ENCODE results near the gene SLC16A11. TPM values are rescaled to one million over a fixed set of nuclear protein-coding genes. Genes with fewer than 3 reads are reported as not detected.
"Not testable (repeated sequence)": the region's sequence is repeated elsewhere in the genome, so short reads cannot be mapped to it uniquely, and the experiment has no call there.

The SLC16A11 gene
- total RNA-seq, 1 donor from 2014 or later, result 1.2 TPM

DNA sequence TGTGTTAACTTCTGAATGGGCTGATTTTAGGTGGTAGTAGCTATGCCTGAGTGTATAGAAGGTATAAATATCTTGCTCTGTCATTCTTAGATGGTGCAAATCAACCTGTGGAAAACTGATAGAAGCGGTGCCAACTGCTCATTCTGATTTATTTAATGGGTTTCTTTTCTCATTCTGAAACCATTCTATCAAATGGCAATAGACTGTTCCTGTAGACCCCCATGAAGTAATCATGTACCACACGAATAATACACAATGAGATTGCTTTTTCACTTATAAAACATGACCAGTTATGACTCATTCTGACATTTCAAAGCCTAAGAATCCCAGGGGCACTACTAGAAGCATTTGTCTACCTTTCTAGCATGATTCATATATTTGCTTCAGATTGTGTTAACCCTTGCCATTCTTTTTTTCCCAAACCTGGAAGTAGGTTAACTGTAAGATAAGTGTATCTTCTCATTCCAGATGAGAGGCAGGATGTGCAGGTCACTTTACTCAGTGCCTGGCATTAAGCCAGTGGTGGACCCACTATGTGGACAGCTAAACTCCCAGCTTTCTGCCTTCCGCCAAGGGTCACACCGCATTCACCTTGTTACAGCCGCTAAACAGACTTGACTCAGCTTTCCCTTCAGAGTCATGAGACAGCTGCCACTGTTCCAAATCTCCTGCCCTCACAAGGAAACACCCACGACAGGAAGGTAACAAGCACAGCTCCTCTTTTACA lies 16.4 kb upstream of the SLC16A11 start:
- DNase-seq (ENCODE audit: low read depth in 2 of 2), result peak; percentile 86 to 99

DNA sequence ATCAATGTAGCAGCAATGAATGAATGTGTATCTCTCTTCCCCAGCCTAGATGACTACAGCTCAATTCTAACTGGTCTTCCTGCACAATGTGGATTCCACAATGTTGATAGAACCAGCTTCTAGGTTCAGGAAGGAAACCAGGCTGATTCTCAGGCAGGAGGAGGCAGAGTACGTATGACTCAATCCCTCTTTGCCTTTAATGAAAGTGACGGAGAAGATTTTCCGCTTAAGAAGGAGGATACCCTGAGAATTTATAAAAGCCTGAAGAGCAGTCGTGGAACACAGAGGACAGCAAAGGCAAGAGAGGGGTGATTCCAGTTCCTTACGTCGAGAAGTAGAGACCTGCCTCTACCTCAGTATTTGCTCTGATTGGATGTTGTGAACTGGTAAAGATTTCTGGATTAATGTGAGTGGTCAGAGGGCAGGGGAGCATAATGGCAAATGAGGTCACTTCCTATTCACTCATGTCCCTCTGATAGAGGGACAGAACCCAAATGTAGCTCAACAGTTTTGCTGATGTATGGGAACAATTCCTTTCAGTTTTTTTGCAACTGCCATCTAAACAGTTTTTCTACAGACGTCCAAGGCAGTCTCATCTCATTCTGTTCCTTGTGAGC lies 15.0 kb upstream of the SLC16A11 start:
- DNase-seq (ENCODE audit: low read depth in 2 of 2), result peak; percentile 75 to 97

DNA sequence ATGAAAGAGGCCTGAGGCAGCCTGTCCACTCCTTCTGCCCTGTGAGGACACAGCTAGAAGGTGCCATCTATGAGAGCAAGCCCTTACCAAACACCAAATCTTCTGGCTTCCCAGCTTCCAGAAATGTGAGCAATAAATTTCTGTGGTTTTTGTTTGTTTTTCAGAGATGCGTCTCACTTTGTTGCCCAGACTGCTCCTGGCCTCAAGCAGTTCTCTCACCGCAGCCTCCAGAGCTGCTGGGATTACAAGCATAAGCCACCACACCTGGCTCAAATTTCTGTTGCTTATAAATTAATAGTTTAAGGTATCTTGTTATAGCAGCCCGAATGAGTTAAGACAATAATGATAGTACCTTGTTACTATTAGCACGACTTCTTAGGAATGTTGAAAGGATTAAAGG lies 12.5 kb upstream of the SLC16A11 start:
- DNase-seq (ENCODE audit: low read depth in 2 of 2), result no peak

DNA sequence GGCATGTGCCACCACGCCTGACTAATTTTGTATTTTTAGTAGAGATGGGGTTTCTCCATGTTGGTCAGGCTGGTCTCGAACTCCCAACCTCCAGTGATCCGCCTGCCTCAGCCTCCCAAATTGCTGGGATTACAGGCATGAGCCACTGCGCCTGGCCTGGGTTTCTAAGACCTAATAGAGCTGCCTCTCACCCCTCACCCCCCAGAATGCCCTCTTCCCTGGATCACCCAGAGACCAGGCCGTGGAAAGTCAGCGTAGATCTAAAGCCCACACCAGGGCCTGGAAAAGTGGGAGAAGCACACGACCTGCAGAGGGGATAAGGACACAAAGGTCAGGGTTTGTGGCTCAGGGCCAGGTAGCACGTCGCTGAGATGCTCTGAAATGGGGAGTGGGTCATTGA lies 6.7 kb upstream of the SLC16A11 start:
- DNase-seq (ENCODE audit: low read depth in 2 of 2), result not testable (repeated sequence)

DNA sequence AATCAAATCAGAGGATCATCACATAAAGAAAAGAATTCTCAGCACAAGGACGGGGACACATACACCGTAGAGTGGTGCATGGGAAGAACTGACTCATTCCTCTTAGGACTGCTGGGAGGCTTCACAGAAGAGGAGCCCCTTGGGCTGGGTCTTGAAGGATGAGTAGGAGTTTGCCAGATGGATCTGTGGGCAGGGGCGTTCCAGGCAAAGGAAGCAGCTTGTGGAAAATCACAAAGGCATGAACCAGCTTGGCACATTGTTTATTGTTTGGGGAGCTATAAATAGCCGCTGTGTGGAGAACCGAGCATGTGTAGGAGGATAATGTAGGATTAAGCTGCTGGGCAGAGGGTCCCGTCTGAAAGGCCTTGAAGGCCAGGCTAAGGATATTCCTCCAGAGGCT lies 5.1 kb upstream of the SLC16A11 start:
- peak in 1 of 2 donors; percentile 29 for DNase-seq (ENCODE audit: low read depth in 2 of 2)

DNA sequence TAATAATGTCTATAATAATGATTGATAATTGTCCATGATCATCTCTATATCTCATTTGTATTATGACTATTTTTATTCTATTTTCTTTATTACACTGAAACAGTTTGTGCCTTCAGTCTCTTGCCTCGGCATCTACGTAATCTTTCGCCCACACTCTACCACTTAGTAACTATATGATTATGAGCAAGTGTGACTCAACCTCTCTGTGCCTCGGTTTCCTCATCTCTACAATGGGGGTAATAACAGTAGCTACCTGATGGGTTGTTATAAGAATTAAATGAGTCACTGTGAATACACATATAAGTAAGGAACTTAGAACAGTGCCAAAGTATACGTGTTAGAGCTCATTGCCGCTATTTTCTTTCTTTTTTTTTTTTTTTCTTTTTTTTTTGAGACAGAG lies 3.7 kb upstream of the SLC16A11 start:
- no peak for DNase-seq (ENCODE audit: low read depth in 2 of 2)

DNA sequence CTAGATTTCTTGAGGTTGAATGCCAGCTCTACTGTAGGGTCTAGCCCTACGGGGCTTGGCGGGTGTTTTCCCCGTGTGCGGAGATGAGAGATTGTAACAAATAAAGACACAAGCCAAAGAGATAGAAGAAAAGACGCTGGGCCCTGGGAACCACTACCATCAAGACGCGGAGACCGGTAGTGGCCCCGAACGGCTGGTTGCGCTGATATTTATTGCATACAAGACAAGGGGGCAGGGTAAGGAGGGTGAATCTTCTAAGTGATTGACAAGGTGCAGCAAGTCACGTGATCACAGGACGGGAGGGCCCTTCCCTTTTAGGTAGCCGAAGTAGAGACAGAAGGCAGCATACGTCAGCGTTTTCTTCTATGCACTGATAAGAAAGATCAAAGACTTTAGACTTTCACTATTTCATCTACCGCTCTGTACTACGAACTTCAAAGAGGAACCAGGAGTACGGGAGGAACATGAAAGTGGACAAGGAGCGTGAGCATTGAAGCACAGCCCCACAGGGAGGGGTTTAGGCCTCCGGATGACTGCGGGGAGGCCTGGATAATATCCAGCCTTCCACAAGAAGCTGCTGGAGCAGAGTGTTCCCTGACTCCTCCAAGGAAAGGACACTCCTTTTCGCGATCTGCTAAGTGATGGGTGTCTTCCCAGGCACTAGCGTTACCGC lies 3.0 kb upstream of the SLC16A11 start:
- not testable (repeated sequence) for DNase-seq (ENCODE audit: low read depth in 2 of 2)

DNA sequence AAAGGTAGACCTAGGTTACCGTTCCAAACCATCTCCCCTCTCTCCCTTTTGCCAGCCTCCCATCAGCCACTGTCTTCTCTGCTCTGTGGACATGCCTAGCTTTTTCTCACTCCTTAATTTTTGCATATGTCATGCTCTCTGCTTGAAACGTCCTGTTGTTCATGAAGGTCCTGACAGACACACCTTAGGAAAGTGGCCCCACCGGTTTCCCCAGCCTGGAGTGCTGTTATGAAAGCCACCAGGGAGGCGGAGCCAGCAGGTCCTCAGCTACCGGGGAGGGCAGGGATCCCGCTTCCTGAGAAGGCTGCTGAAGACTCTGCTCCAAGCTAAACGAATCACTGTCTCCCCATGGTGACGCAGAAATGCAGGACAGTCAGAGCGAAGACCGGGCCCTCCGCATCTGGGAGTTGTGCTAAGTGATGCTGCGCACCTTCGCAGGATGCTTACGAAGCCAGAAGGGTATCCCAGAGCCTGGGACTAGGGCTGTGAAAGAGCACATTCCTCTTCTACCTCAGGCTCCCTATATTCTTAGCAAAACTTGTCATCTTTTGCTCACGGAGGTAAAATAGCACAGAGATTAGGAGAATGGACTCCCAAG lies 2.3 kb upstream of the SLC16A11 start:
- no peak for DNase-seq (ENCODE audit: low read depth in 2 of 2)

DNA sequence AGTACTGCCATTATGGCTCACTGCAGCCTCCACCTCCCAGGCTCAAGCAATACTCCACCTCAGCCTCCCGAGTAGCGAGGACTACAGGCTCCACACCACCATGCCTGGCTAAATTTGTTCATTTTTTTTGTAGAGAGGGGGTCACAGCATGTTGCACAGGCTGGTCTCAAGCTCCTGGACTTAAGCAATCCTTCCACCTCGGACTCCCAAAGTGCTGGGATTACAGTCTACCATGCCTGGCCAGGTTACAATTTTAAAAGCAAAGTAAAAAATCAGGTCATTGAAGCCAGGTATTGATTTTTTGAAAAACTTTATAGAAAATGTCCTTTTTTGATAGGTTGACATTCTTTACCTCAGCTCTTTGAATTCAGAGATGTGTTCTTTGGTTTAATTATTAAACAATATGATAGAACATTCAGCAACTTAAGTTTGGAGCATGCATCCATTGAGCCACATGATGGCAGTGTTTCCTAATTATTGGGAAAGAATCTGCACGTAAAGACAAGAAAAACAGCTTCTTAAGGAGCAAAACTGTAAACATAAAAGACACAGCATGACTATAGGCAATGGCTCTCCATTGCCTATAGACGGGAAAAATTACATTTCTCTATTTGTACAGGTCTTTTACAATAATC lies 1.7 kb upstream of the SLC16A11 start:
- DNase-seq (ENCODE audit: low read depth in 2 of 2), result peak; percentile 78 to 88

DNA sequence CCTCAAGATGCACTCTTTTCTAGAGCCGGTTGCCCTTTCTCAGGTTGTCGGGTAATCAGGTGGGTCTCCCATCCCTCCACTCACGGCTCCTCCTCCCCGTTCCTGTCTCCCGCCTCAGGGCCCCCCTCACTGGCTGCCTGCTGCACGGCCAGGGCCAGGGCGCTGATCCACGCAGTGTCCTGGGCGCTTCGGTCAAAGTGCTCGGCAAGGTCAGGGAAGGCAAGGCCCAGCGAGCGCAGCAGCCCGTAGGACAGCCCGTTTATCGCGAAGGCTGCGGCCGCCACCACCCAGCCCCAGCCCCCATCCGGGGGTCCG lies 753 bp downstream of the SLC16A11 start:
- DNase-seq (ENCODE audit: low read depth in 2 of 2), result no peak

DNA sequence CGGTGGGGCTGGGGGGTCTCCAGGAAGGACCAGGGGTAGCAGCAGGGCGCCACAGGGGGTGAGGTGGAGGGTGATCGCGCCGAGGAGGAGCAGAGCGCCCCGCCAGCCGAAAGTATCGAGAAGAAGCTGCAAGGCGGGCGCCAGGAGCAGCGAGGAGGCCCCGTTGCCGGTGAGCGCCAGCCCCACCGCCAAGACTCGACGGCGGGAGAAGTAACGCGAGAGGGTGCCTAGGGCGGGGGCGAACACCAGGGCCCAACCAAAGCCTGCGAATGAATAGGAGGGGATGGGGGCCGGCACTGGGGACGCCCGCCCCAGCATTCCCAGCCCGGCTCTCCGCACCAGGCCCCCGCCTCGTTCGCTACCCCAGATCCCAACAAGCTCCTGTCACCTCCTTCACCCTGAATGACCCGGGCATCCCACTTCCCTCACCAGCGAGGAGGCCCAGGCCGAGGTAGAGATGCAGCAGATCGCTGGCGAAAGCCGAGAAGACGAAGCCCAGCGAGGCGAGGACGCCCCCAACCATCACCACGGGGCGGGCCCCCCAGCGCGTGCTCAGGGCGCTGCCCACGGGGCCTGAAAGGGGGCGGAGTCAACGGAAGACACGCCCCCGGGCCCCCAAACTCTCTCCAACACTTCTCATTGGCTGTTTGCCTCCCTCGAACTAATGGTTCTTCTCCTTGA lies 1.3 kb downstream of the SLC16A11 start:
- DNase-seq (ENCODE audit: low read depth in 2 of 2), result no peak

DNA sequence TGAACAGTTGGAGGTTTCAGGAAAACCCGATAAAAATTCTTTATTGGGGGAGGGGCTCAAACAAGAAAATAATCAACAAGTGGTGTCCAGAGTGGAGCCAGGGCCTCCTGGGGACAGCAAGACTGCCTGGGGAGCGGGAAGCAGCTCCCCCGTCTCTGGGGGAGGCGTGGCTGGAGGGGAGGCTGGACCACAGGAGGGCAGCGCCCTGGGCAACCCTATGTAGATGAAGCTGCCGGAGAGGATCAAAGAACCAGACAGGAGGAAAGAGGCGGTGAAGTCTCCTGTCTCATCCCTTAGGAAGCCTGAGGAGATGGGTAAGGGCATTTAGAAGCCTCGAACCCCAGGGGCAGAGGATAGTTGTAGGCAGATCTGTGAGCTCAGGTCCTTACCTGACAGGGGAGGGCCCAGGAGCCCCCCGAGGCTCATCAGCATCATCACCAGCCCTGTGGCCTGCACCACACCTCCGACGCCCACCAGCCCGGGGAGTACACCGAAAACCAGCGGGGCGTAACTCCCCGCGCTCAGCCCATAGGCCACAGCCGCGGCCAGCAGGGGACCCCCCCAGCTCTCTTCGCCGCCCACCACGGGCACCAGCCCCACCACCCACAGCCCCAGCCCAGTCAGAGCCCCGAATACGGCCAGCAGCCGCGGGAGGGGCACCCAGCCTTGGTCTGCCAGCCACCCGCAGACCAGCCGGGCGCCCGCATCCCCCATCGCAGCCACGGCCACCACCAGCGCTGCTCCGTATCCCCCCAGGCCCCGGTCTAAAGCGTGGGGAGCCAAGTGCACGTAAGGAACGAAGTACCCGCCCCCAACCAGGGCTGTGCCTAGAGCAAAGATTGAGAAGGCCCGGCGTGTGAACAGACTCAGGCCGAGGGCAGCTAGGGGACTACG lies 2.0 kb downstream of the SLC16A11 start:
- no peak for DNase-seq (ENCODE audit: low read depth in 2 of 2)

DNA sequence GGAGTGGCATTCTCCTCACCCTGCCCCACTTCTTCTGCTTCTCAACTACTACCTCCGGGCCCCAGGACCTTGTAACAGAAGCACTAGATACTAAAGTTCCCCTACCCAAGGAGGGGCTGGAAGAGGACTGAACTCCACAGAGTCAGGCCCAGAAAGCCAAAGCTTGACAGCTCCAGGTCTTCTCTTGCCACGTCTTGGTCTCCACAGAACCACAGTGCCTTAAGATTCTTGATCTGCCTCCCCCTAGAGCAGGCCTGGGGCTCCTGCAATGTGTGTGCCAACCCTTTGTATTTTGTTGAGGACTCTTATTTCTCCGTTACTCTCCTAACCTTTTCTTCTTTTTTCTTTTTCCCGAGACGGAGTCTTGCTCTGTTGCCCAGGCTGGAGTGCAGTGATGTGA lies 4.1 kb downstream of the SLC16A11 start:
- DNase-seq (ENCODE audit: low read depth in 2 of 2), result no peak

DNA sequence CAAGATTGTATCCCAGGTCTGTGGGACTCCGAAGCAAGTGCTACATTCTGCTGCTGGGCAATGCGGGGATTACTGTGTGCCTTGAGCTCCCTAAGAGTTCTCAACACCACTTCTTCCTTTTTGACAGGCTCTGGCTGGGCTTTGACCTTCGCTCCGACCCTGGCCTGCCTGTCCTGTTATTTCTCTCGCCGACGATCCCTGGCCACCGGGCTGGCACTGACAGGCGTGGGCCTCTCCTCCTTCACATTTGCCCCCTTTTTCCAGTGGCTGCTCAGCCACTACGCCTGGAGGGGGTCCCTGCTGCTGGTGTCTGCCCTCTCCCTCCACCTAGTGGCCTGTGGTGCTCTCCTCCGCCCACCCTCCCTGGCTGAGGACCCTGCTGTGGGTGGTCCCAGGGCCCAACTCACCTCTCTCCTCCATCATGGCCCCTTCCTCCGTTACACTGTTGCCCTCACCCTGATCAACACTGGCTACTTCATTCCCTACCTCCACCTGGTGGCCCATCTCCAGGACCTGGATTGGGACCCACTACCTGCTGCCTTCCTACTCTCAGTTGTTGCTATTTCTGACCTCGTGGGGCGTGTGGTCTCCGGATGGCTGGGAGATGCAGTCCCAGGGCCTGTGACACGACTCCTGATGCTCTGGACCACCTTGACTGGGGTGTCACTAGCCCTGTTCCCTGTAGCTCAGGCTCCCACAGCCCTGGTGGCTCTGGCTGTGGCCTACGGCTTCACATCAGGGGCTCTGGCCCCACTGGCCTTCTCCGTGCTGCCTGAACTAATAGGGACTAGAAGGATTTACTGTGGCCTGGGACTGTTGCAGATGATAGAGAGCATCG lies 5.6 kb downstream of the SLC16A11 start:
- DNase-seq (ENCODE audit: low read depth in 2 of 2), result no peak

DNA sequence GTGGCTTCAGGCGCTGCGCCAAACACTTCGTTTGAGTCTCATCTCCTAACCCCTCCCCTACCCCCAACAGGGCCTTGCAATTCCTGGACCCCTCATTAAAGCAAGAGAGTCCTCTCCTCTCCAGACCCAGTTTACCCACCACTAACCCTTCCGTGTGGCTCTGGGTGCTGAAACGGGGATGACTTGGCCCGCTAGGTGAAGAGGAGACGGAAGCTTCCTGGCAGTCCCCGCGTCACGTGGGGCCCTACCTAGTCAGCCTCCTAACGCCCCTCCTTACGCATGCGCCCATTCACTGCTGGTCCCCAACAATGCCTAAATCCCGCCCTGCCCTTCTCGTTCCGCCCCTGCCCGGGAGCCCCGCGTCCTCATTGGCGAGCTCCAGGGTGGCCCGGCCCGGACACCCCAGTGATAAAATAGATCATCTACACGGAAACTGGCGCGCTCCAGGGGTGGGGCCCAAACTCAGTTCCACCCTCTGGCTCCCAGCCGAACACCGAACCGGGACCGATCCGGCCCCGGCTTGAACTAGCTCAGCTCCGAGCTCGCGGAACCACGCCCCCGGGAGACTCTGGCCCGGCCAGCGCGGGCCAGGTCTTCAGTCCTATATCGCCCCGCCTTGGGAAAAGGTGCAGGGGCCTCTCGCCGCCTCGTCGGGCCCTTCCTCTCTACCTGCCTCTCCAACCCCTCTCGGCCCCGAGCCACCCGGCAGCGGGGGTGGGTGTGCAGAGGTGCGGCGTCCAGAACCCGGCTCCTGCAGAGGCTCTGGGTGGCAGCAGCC lies 8.1 kb downstream of the SLC16A11 start, which contains the start of gene SLC16A13:
Gene SLC16A13, plus strand, starts transcription at position 425 of the 778 bp plus-strand sequence. CDS start 368 bp downstream, outside the sequence.
- DNase-seq (ENCODE audit: low read depth in 2 of 2), result peak; percentile 97 to 98

DNA sequence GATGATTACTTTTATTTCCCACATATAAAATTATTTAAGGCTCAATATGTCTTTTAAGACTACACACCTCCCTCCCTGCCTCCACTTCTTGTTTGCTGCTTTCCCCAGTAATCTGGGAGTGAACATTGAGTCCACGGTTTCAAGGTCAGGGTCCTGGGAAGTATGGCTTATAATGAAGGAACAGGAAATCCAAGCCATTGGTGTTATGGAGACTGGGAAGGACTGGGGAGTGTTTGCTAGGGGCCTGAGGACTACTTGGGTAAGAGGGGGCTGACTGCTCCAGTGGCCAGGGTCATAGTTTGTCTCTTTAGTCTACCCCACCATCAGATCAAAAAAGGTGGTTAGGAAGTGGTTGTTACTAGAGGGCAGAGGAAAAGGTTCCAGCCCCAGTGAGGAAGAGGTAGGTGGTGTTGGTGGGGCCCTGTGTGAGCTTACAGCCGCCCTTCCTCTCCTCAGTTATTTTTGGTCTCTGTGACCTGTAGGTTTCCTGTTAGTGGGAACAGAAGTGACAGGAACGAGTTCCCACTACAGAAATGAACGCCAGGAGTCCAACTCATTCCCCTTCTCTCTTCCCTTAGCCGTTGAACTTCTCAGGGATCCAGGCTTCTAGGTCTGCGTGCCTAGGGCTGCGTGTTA lies 8.8 kb downstream of the SLC16A11 start:
- peak; percentile 67 for DNase-seq (ENCODE audit: low read depth in 2 of 2)

DNA sequence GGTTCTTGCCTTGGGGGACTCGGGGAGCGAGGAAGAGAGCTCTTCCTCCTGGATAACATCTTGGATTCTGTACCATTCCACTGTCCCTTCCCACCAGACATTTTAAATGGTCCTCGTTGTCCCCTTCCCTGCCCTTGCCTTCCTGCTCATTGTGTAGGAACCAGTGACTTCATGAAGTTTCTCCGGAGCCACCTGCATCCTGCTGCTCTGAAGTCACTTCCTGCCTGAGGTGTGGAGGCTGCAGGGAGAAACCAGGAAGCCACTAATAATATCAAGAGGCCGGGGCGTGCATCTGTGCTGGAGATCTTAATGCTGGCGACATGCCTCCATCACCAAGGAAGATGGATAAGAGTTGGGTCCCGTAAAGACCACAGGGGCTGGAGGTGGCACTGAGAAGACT lies 14.2 kb downstream of the SLC16A11 start:
- DNase-seq (ENCODE audit: low read depth in 2 of 2), result peak; percentile 87 to 96

DNA sequence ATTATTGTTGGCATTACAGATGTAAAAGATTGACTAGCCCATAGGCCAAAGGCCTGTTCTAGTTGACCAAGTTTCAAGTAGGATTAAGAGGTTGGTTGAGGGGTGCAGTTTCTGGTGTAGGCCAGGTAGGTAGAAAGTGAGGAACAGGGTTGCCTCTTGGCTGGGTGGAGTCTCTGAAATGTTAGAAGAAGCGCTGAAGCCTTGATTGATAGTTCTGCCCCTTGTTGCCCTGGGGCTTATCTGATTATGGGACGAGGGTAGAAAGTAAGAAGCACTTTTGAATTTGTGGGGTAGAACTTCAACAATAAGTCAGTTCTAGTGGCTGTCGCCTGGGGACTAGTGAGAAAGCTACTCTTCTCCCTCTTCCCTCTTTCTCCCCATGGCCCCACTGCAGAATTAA lies 14.8 kb downstream of the SLC16A11 start:
- DNase-seq (ENCODE audit: low read depth in 2 of 2), result no peak
